ENCODE data around the gene PGM2. TPM values are rescaled to one million over a fixed set of nuclear protein-coding genes. Genes with fewer than 3 reads are reported as not detected.

The PGM2 gene
- total RNA-seq, 3 donors from 2014 or later (not counting 1 experiment from before 2014, with no cell fraction given): 18.7 to 31.9 (median 27.1) TPM

- no peaks in the 10 kb centered on the region for H3K4me1 Mint-ChIP-seq
- Histone ChIP-seq H3K9me3 (ENCODE audit: control insufficient read depth, insufficient read depth, low read length) (no peaks in the 10 kb centered on the region), H3K36me3 (ENCODE audit: control insufficient read depth, insufficient read depth, low read length) (peaks cover 2% of the 10 kb centered on the region), H3K4me3 (ENCODE audit: low read length) (no peak overlapping the region), H3K4me1 (ENCODE audit: control insufficient read depth, insufficient read depth, low read length) (no peaks in the 10 kb centered on the region), H3K27me3 (ENCODE audit: control insufficient read depth, insufficient read depth, low read length) (no peaks in the 10 kb centered on the region), H3K27ac (ENCODE audit: low read length) (no peak overlapping the region)
- no CpG with 5 or more reads among the region's 1 CpG for whole genome bisulfite sequencing (ENCODE audit: insufficient coverage)
- intact Hi-C loops (cut with micrococcal nuclease): no loop called here
- no peaks in the 10 kb centered on the region for H3K9me3 Mint-ChIP-seq
- ATAC-seq (peak in 1 of 3 donors; percentile 42), DNase-seq (no peak)
- H3K27me3 Mint-ChIP-seq (ENCODE audit: low read depth in 2 of 2): no peaks in the 10 kb centered on the region
- H3K4me3 Mint-ChIP-seq: no peak overlapping the region
- peaks cover 7% of the 10 kb centered on the region for H3K36me3 Mint-ChIP-seq
- TF ChIP-seq, protein P1, sequence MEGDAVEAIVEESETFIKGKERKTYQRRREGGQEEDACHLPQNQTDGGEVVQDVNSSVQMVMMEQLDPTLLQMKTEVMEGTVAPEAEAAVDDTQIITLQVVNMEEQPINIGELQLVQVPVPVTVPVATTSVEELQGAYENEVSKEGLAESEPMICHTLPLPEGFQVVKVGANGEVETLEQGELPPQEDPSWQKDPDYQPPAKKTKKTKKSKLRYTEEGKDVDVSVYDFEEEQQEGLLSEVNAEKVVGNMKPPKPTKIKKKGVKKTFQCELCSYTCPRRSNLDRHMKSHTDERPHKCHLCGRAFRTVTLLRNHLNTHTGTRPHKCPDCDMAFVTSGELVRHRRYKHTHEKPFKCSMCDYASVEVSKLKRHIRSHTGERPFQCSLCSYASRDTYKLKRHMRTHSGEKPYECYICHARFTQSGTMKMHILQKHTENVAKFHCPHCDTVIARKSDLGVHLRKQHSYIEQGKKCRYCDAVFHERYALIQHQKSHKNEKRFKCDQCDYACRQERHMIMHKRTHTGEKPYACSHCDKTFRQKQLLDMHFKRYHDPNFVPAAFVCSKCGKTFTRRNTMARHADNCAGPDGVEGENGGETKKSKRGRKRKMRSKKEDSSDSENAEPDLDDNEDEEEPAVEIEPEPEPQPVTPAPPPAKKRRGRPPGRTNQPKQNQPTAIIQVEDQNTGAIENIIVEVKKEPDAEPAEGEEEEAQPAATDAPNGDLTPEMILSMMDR (IDR thresholded peaks at IDR 0.05): no peak
- peak overlapping the region; percentile 37 to 44 for H3K27ac Mint-ChIP-seq
Observed at GRCh38 chr4:37872310-37872988, 46.0 kb downstream of the PGM2 start.

- no peaks in the 10 kb centered on the region for H3K9me3 Mint-ChIP-seq
- no peak for DNase-seq
- no peaks in the 10 kb centered on the region for H3K27me3 ChIP-seq (ENCODE audit: control insufficient read depth, insufficient read depth, low read length)
- H3K9me3 ChIP-seq (ENCODE audit: control insufficient read depth, insufficient read depth, low read length): no peaks in the 10 kb centered on the region
- no peak overlapping the region for H3K4me3 ChIP-seq (ENCODE audit: low read length)
- H3K4me1 ChIP-seq (ENCODE audit: control insufficient read depth, insufficient read depth, low read length): no peaks in the 10 kb centered on the region
- WGBS (ENCODE audit: insufficient coverage): 89% methylated on average over 1 of the region's 1 CpG
- no peak overlapping the region for H3K27ac ChIP-seq (ENCODE audit: low read length)
- H3K4me1 Mint-ChIP-seq: no peaks in the 10 kb centered on the region
- H3K27ac Mint-ChIP-seq: no peak overlapping the region
- no peaks in the 10 kb centered on the region for H3K27me3 Mint-ChIP-seq (ENCODE audit: low read depth in 2 of 2)
- ATAC-seq: no peak
- TF ChIP-seq, protein P1 (IDR thresholded peaks at IDR 0.05): no peak
- no peak overlapping the region for H3K4me3 Mint-ChIP-seq
- no peaks in the 10 kb centered on the region for H3K36me3 ChIP-seq (ENCODE audit: control insufficient read depth, insufficient read depth, low read length)
- no peaks in the 10 kb centered on the region for H3K36me3 Mint-ChIP-seq
- intact Hi-C loops (cut with micrococcal nuclease): no loop called here
Observed at GRCh38 chr4:37873386-37873785, 46.9 kb downstream of the PGM2 start.

GRCh38 chr4:37876156-37876555 lies 49.7 kb downstream of the PGM2 start:
- Mint-ChIP-seq H3K4me1 (no peaks in the 10 kb centered on the region), H3K36me3 (no peaks in the 10 kb centered on the region), H3K9me3 (no peaks in the 10 kb centered on the region), H3K4me3 (no peak overlapping the region), H3K27ac (no peak overlapping the region), H3K27me3 (ENCODE audit: low read depth in 2 of 2) (no peaks in the 10 kb centered on the region)
- Histone ChIP-seq H3K27ac (ENCODE audit: low read length) (no peak overlapping the region), H3K4me1 (ENCODE audit: control insufficient read depth, insufficient read depth, low read length) (no peaks in the 10 kb centered on the region), H3K4me3 (ENCODE audit: low read length) (no peak overlapping the region), H3K36me3 (ENCODE audit: control insufficient read depth, insufficient read depth, low read length) (no peaks in the 10 kb centered on the region), H3K9me3 (ENCODE audit: control insufficient read depth, insufficient read depth, low read length) (no peaks in the 10 kb centered on the region), H3K27me3 (ENCODE audit: control insufficient read depth, insufficient read depth, low read length) (no peaks in the 10 kb centered on the region)
- 100% methylated on average over 1 of the region's 2 CpGs for WGBS (ENCODE audit: insufficient coverage)
- ATAC-seq (no peak), DNase-seq (no peak)
- TF ChIP-seq, protein P1 (IDR thresholded peaks at IDR 0.05): no peak
- intact Hi-C loops (cut with micrococcal nuclease): no loop called here

DNA sequence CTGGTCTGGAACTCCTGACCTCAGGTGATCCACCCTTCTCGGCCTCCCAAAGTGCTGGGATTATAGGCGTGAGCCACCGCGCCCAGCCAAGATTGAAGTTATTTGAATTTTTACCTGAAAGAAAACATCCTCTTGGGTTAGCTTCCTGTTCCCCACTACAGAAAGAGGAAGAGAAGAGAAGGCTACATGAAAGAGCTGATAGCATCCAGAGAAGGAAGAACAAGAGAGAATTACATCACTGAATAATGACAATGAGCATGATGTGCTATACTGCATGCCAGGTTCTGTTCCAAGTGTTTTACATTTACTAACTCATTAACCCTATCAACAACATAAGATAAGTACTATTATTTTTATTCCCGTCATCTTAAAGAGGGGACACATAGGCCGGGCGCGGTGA lies 52.9 kb downstream of the PGM2 start:
- H3K27ac ChIP-seq (ENCODE audit: low read length): no peak overlapping the region
- ATAC-seq: no peak
- Mint-ChIP-seq H3K9me3 (no peaks in the 10 kb centered on the region), H3K4me3 (no peak overlapping the region), H3K27ac (no peak overlapping the region), H3K4me1 (no peaks in the 10 kb centered on the region), H3K36me3 (no peaks in the 10 kb centered on the region), H3K27me3 (ENCODE audit: low read depth in 2 of 2) (peaks cover 0 to 10% of the 10 kb centered on the region in 2 donors)
- TF ChIP-seq, protein P1 (IDR thresholded peaks at IDR 0.05): no peak
- intact Hi-C loops (cut with micrococcal nuclease): no loop called here
- WGBS (ENCODE audit: insufficient coverage): 88% methylated on average over 6 of the region's 8 CpGs
- H3K4me3 ChIP-seq (ENCODE audit: low read length): no peak overlapping the region
- no peaks in the 10 kb centered on the region for H3K4me1 ChIP-seq (ENCODE audit: control insufficient read depth, insufficient read depth, low read length)
- H3K27me3 ChIP-seq (ENCODE audit: control insufficient read depth, insufficient read depth, low read length): no peaks in the 10 kb centered on the region
- no peaks in the 10 kb centered on the region for H3K36me3 ChIP-seq (ENCODE audit: control insufficient read depth, insufficient read depth, low read length)
- no peaks in the 10 kb centered on the region for H3K9me3 ChIP-seq (ENCODE audit: control insufficient read depth, insufficient read depth, low read length)
- DNase-seq: no peak

All from natural killer cell (primary cell).